ENCODE data around the gene KCNT1. TPM values are rescaled to one million over a fixed set of nuclear protein-coding genes. Genes with fewer than 3 reads are reported as not detected.

KCNT1 gene
- total and polyA plus RNA-seq, 10 of the 15 experiments (the other 5 are each of a cell fraction or from before 2014, with no cell fraction given), result not detected

DNA sequence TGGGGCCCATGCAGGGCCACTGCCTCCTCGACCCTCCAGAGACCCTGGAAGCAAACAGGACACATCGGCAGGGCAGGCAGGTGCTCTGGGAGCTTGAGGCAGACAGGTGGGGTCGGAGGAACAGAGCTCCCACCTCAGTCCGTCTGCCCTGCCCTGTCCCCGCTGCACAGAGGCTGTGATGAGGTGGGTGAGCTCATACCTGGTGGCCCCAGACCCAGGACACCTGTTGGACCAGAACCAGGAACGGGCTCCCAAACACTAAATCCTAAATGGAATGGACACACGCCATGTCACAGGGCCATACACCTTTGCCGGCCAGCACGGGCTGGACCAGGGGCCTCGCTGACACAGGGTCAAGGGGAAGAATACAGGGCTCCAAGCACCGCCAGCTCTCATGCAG lies 8.2 kb upstream of the KCNT1 start:
- H3K36me3 ChIP-seq (ENCODE audit: control insufficient read depth in 2 of 2, insufficient read depth in 2 of 2, low read length in 1 of 2), result no peaks in the 10 kb centered on the region
- H3K27ac ChIP-seq (ENCODE audit: control insufficient read depth, insufficient read depth), result no peak overlapping the region
- TF ChIP-seq POLR2AphosphoS5 (IDR thresholded peaks at IDR 0.05; ENCODE audit: low read length), result no peak
- H3K4me2 ChIP-seq (ENCODE audit: control insufficient read depth, insufficient read depth), result no peak overlapping the region
- no peaks in the 10 kb centered on the region for H3K79me2 ChIP-seq (ENCODE audit: control insufficient read depth, insufficient read depth, low read length)
- ChIA-PET CTCF (interaction anchor here (1.3 kb wide), 1 partner anchor 10 kb away, joined by 4 read pairs; no protein-coding TSS in a partner anchor), SMC1A (ENCODE audit: uncharacterized antibody, unreplicated experiment) (no interaction called here), POLR2A (no interaction called here), RAD21 (ENCODE audit: unreplicated experiment) (no interaction called here)
- H2AFZ ChIP-seq (ENCODE audit: control insufficient read depth, low read depth, low read length), result no peak overlapping the region
- in situ Hi-C loops (cut with MboI) (no loop called here), intact Hi-C loops (cut with micrococcal nuclease; ENCODE audit: unreplicated experiment) (no loop called here)
- H3K27me3 ChIP-seq (replicated peaks in 1 of 2; ENCODE audit: control insufficient read depth in 2 of 2, insufficient read depth in 2 of 2, low read length in 1 of 2), result no peaks in the 10 kb centered on the region; a peak in 2 of 4 replicates
- FAIRE-seq (no peak), ATAC-seq (no peak), DNase-seq (ENCODE audit: low read depth, low spot score) (no peak)
- H4K20me1 ChIP-seq (ENCODE audit: control insufficient read depth, insufficient read depth), result no peaks in the 10 kb centered on the region
- BruUV-seq (replicated peaks), result no TSS peak
- H3K4me3 ChIP-seq, result no peak overlapping the region
- no peak overlapping the region for H3K9ac ChIP-seq (ENCODE audit: control insufficient read depth, insufficient read depth, low read length)
- 17% methylated on average over 11 of the region's 11 CpGs for WGBS (ENCODE audit: insufficient coverage, insufficient replicate concordance, low lambda C conversion rate, missing lambda C conversion rate)
- H3K9me3 ChIP-seq (replicated peaks; ENCODE audit: control insufficient read depth, insufficient read depth, low read length), result no peaks in the 10 kb centered on the region
- H3K4me1 ChIP-seq (ENCODE audit: control insufficient read depth, insufficient read depth, low read length), result no peaks in the 10 kb centered on the region

DNA sequence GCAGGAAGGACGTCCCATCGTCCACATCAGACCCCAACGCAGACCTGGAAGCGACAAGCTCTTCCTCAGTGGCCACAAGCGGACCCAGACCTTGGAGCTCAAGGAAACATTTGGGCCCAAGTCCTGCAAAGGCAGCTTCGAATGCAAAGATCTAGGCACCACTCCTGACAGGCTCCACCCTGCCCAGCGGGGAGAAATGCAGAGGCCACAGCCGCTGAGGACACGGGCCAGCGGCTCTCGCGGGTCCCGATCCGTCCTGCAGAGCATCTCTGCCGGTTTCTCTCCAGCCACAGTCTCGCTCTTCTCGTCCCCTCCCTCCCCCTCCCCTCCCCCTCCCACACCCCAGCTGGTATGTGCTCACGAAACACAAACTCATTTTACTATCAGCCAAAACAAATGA lies 7.6 kb upstream of the KCNT1 start:
- Histone ChIP-seq H3K79me2 (ENCODE audit: control insufficient read depth, insufficient read depth, low read length) (no peaks in the 10 kb centered on the region), H3K27me3 (replicated peaks in 1 of 2; ENCODE audit: control insufficient read depth in 2 of 2, insufficient read depth in 2 of 2, low read length in 1 of 2) (no peaks in the 10 kb centered on the region; a peak in 2 of 4 replicates), H4K20me1 (ENCODE audit: control insufficient read depth, insufficient read depth) (no peaks in the 10 kb centered on the region), H3K4me2 (ENCODE audit: control insufficient read depth, insufficient read depth) (no peak overlapping the region), H2AFZ (ENCODE audit: control insufficient read depth, low read depth, low read length) (no peak overlapping the region), H3K4me1 (ENCODE audit: control insufficient read depth, insufficient read depth, low read length) (no peaks in the 10 kb centered on the region), H3K36me3 (ENCODE audit: control insufficient read depth in 2 of 2, insufficient read depth in 2 of 2, low read length in 1 of 2) (no peaks in the 10 kb centered on the region), H3K27ac (ENCODE audit: control insufficient read depth, insufficient read depth) (no peak overlapping the region), H3K9ac (ENCODE audit: control insufficient read depth, insufficient read depth, low read length) (no peak overlapping the region), H3K9me3 (replicated peaks; ENCODE audit: control insufficient read depth, insufficient read depth, low read length) (no peaks in the 10 kb centered on the region), H3K4me3 (no peak overlapping the region)
- intact Hi-C loops (cut with micrococcal nuclease; ENCODE audit: unreplicated experiment), result no loop called here
- ChIA-PET CTCF (interaction anchor here (1.3 kb wide), 1 partner anchor 9 kb away, joined by 4 read pairs; no protein-coding TSS in a partner anchor), POLR2A (no interaction called here), SMC1A (ENCODE audit: uncharacterized antibody, unreplicated experiment) (no interaction called here), RAD21 (ENCODE audit: unreplicated experiment) (no interaction called here)
- in situ Hi-C loops (cut with MboI), result no loop called here
- 34% methylated on average over 8 of the region's 18 CpGs for WGBS (ENCODE audit: insufficient coverage, insufficient replicate concordance, low lambda C conversion rate, missing lambda C conversion rate)
- no peak for TF ChIP-seq LARP7 (IDR thresholded peaks at IDR 0.05)
- TF ChIP-seq DPF2 (IDR thresholded peaks at IDR 0.05), result no peak
- DNase-seq (ENCODE audit: low read depth, low spot score) (no peak), ATAC-seq (no peak), FAIRE-seq (no peak)
- no TSS peak for BruUV-seq (replicated peaks)

Data from GM12878 (cell line).